ENCODE results near the gene HOXA13. TPM values are rescaled to one million over a fixed set of nuclear protein-coding genes. Genes with fewer than 3 reads are reported as not detected.

HOXA13 gene
- total RNA-seq, 1 donor from 2014 or later: not detected

- H3K27ac Mint-ChIP-seq (ENCODE audit: unreplicated experiment): no peak overlapping the region
- no peak for TF ChIP-seq CTCF (IDR thresholded peaks at IDR 0.05; ENCODE audit: unreplicated experiment)
- no peaks in the 10 kb centered on the region for H3K9me3 Mint-ChIP-seq (ENCODE audit: unreplicated experiment)
- peaks cover 4% of the 10 kb centered on the region for H3K36me3 Mint-ChIP-seq (ENCODE audit: low read depth, unreplicated experiment)
- peaks cover 61% of the 10 kb centered on the region for H3K27me3 Mint-ChIP-seq (ENCODE audit: unreplicated experiment)
- H3K4me3 Mint-ChIP-seq (ENCODE audit: unreplicated experiment): no peak overlapping the region
- peaks cover 23% of the 10 kb centered on the region for H3K4me1 Mint-ChIP-seq (ENCODE audit: unreplicated experiment)
- DNase-seq (ENCODE audit: low spot score): no peak
These were observed 49.9 kb downstream of the HOXA13 start for GRCh38 chr7:27149842-27150567.

GRCh38 chr7:27148756-27149641 lies 50.9 kb downstream of the HOXA13 start:
- Mint-ChIP-seq H3K27ac (ENCODE audit: unreplicated experiment) (no peak overlapping the region), H3K4me3 (ENCODE audit: unreplicated experiment) (no peak overlapping the region), H3K9me3 (ENCODE audit: unreplicated experiment) (no peaks in the 10 kb centered on the region)

GRCh38 chr7:27148031-27148755 lies 51.7 kb downstream of the HOXA13 start:
- Mint-ChIP-seq H3K36me3 (ENCODE audit: low read depth, unreplicated experiment) (peaks cover 4% of the 10 kb centered on the region), H3K9me3 (ENCODE audit: unreplicated experiment) (no peaks in the 10 kb centered on the region), H3K4me1 (ENCODE audit: unreplicated experiment) (peaks cover 21% of the 10 kb centered on the region), H3K4me3 (ENCODE audit: unreplicated experiment) (peak overlapping the region; percentile 56), H3K27ac (ENCODE audit: unreplicated experiment) (no peak overlapping the region), H3K27me3 (ENCODE audit: unreplicated experiment) (peaks cover 52% of the 10 kb centered on the region)
- TF ChIP-seq CTCF (IDR thresholded peaks at IDR 0.05; ENCODE audit: unreplicated experiment): no peak
- DNase-seq (ENCODE audit: low spot score): no peak

More at GRCh38 chr7:27148756-27149641, 50.9 kb downstream of the HOXA13 start:
- Mint-ChIP-seq H3K36me3 (ENCODE audit: low read depth, unreplicated experiment) (peaks cover 4% of the 10 kb centered on the region), H3K27me3 (ENCODE audit: unreplicated experiment) (peaks cover 58% of the 10 kb centered on the region), H3K4me1 (ENCODE audit: unreplicated experiment) (peaks cover 24% of the 10 kb centered on the region)
- TF ChIP-seq CTCF (IDR thresholded peaks at IDR 0.05; ENCODE audit: unreplicated experiment): no peak
- no peak for DNase-seq (ENCODE audit: low spot score)

- H3K27me3 Mint-ChIP-seq (ENCODE audit: unreplicated experiment): peaks cover 56% of the 10 kb centered on the region
- H3K4me1 Mint-ChIP-seq (ENCODE audit: unreplicated experiment): peaks cover 26% of the 10 kb centered on the region
- peaks cover 4% of the 10 kb centered on the region for H3K36me3 Mint-ChIP-seq (ENCODE audit: low read depth, unreplicated experiment)
- H3K27ac Mint-ChIP-seq (ENCODE audit: unreplicated experiment): no peak within 1 kb of the TSS
- H3K9me3 Mint-ChIP-seq (ENCODE audit: unreplicated experiment): no peaks in the 10 kb centered on the region
- peak within 1 kb of the TSS; percentile 56 for H3K4me3 Mint-ChIP-seq (ENCODE audit: unreplicated experiment)
- DNase-seq (ENCODE audit: low spot score): no peak
- no peak for TF ChIP-seq CTCF (IDR thresholded peaks at IDR 0.05; ENCODE audit: unreplicated experiment)
These were observed 52.5 kb downstream of the HOXA13 start, which contains the start of gene HOXA6 for GRCh38 chr7:27147199-27148030. TSS of gene HOXA6 (minus strand) at chr7:27147774. CDS start at chr7:27147749, 25 bp downstream.
